ENCODE data around the gene MARS1.

- TF ChIP-seq POLR2A (IDR thresholded peaks at IDR 0.05), result no peak
- no peak for TF ChIP-seq CTCF (IDR thresholded peaks at IDR 0.05 in 4 of 5, conservative IDR thresholded peaks at IDR 0.05 in 1 of 5)
These were observed 20.5 kb upstream of the MARS1 start for GRCh38 chr12:57467212-57467874.

All from gastrocnemius medialis (tissue), 4 donors.